ENCODE results near the gene GMDS. TPM values are rescaled to one million over a fixed set of nuclear protein-coding genes. Genes with fewer than 3 reads are reported as not detected.

GMDS gene
- total RNA-seq, 8 experiments from 2014 or later = 4.5 to 61.7 (median 6.9) TPM

GRCh38 chr6:1906609-1907008, 338.8 kb downstream of the GMDS start:
- ATAC-seq (replicated peaks in 6 of 8) = peak in 1 of 8 experiments; percentile 65
- H3K4me1 ChIP-seq (replicated peaks in 1 of 2) = peaks cover 24 to 32% of the 10 kb centered on the region in 2 donors
- in situ Hi-C loops (cut with MboI; ENCODE audit: low pct_unique_long_range_greater_than_20kb in 2 of 9, low sequenced_read_pairs in 9 of 9, unreplicated experiment in 9 of 9) = no loop called here
- H3K4me3 ChIP-seq = no peak overlapping the region
- WGBS, 10 experiments = 33 to 100% (median 60%) methylated on average over 1 to 5 of the region's 6 CpGs; no CpG with 5 or more reads in 2 of the 10 experiments
- no peak overlapping the region for H3K27ac ChIP-seq

GRCh38 chr6:1906014-1906413, 339.4 kb downstream of the GMDS start:
- WGBS, 10 experiments = 80 to 86% methylated on average over 1 of the region's 1 CpG; no CpG with 5 or more reads in 8 of the 10 experiments
- H3K4me3 ChIP-seq = no peak overlapping the region
- in situ Hi-C loops (cut with MboI; ENCODE audit: low pct_unique_long_range_greater_than_20kb in 2 of 9, low sequenced_read_pairs in 9 of 9, unreplicated experiment in 9 of 9) = no loop called here
- H3K4me1 ChIP-seq (replicated peaks in 1 of 2) = peaks cover 30 to 33% of the 10 kb centered on the region in 2 donors
- peak in 1 of 8 experiments; percentile 93 for ATAC-seq (replicated peaks in 6 of 8)
- no peak overlapping the region for H3K27ac ChIP-seq

DNA sequence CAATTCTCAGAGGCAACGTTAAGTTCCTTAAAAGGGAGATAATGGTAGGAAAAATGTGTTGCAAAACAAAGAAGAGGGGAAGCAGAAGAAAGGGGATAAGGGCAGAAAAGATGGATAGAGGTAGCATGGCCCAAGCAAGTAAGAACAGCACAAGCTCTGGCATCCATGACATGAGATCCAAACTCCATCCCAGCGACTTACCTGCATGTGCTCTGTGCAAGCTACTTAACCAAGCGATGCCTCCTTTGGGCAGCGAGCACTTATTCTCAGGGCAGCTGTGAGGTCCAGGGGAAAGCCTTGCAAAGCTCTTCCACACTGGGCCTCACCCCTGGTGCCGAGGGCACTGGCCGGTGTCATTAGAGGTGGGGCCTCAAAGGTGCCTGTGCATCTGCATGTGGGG, 340.5 kb downstream of the GMDS start:
- H3K4me1 ChIP-seq (replicated peaks in 1 of 2) = peaks cover 33 to 34% of the 10 kb centered on the region in 2 donors
- no peak for ATAC-seq (replicated peaks in 6 of 8)
- 17 to 92% (median 80%) methylated on average over 1 to 4 of the region's 6 CpGs; no CpG with 5 or more reads in 4 of the 10 experiments for WGBS, 10 experiments
- no peak overlapping the region for H3K27ac ChIP-seq
- H3K4me3 ChIP-seq = no peak overlapping the region
- in situ Hi-C loops (cut with MboI; ENCODE audit: low pct_unique_long_range_greater_than_20kb in 2 of 9, low sequenced_read_pairs in 9 of 9, unreplicated experiment in 9 of 9) = no loop called here

- peaks cover 33 to 34% of the 10 kb centered on the region in 2 donors for H3K4me1 ChIP-seq (replicated peaks in 1 of 2)
- peak in 5 of 8 experiments; percentile 19 to 57 (median 48) for ATAC-seq (replicated peaks in 6 of 8)
Measured at GRCh38 chr6:1904466-1904799, 341.0 kb downstream of the GMDS start.

DNA sequence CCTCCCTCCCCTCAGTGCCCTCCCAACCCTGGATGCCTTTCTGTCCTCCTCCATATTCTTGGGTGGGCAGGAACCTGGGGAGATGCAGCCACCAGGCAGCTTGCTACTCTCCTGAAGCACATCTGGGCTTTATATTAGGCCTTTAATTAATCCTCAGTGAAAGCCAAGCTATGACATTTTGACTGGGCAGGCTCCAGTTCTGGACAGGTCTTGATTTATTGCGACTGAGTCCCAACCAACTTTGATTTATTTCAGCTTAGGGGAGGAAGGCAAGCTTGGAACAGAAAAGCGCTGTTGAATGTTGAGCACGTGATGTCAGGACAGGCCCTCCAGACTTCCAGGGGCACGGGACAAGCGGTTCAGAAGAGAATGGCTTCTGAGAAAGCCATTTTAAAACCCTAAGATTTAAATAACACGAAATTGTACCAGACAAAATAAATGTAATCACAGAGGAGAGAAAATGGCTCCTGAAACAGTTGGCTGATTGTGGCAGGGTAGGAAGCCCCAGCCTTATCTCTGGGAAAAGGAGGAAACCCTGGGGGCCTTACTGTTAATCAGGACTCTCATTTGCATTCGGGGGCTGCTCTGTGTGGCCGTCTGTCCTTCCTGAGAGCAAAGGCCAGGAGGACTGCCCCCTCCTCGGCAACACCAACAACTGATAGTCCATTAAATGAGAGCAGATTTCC, 341.5 kb downstream of the GMDS start:
- H3K4me3 ChIP-seq = peak overlapping the region in 1 of 5 donors; percentile 9
- H3K4me1 ChIP-seq (replicated peaks in 1 of 2) = peaks cover 30 to 32% of the 10 kb centered on the region in 2 donors
- peak in 5 of 8 experiments; percentile 31 to 83 (median 65) for ATAC-seq (replicated peaks in 6 of 8)
- in situ Hi-C loops (cut with MboI; ENCODE audit: low pct_unique_long_range_greater_than_20kb in 2 of 9, low sequenced_read_pairs in 9 of 9, unreplicated experiment in 9 of 9) = no loop called here
- WGBS, 10 experiments = 10 to 83% (median 42%) methylated on average over 1 to 9 of the region's 9 CpGs; no CpG with 5 or more reads in 1 of the 10 experiments
- H3K27ac ChIP-seq = peak overlapping the region in 1 of 2 donors; percentile 56

More at GRCh38 chr6:1904466-1904799, 341.0 kb downstream of the GMDS start:
- in situ Hi-C loops (cut with MboI; ENCODE audit: low pct_unique_long_range_greater_than_20kb in 2 of 9, low sequenced_read_pairs in 9 of 9, unreplicated experiment in 9 of 9) = no loop called here
- 40 to 100% (median 59%) methylated on average over 1 to 7 of the region's 9 CpGs; no CpG with 5 or more reads in 4 of the 10 experiments for WGBS, 10 experiments
- Histone ChIP-seq H3K27ac (peak overlapping the region in 1 of 2 donors; percentile 56), H3K4me3 (peak overlapping the region in 1 of 5 donors; percentile 9)

- Histone ChIP-seq H3K4me1 (replicated peaks in 1 of 2) (peaks cover 27 to 30% of the 10 kb centered on the region in 2 donors), H3K4me3 (no peak overlapping the region), H3K27ac (no peak overlapping the region)
- in situ Hi-C loops (cut with MboI; ENCODE audit: low pct_unique_long_range_greater_than_20kb in 2 of 9, low sequenced_read_pairs in 9 of 9, unreplicated experiment in 9 of 9) = no loop called here
- ATAC-seq (replicated peaks in 6 of 8) = peak in 7 of 8 experiments; percentile 37 to 95 (median 73)
- 0 to 100% (median 18%) methylated on average over 1 of the region's 1 CpG; no CpG with 5 or more reads in 2 of the 10 experiments for WGBS, 10 experiments
Measured at GRCh38 chr6:1901556-1901955, 343.8 kb downstream of the GMDS start.

- peaks cover 7 to 11% of the 10 kb centered on the region in 2 donors for H3K4me1 ChIP-seq (replicated peaks in 1 of 2)
- ATAC-seq (replicated peaks in 6 of 8) = no peak
- in situ Hi-C loops (cut with MboI; ENCODE audit: low pct_unique_long_range_greater_than_20kb in 2 of 9, low sequenced_read_pairs in 9 of 9, unreplicated experiment in 9 of 9) = no loop called here
- H3K27ac ChIP-seq = no peak overlapping the region
- H3K4me3 ChIP-seq = no peak overlapping the region
- WGBS, 10 experiments = 60 to 100% (median 81%) methylated on average over 1 to 5 of the region's 5 CpGs; no CpG with 5 or more reads in 2 of the 10 experiments
Measured at GRCh38 chr6:1896897-1897296, 348.5 kb downstream of the GMDS start.

- no peak for ATAC-seq (replicated peaks in 6 of 8)
- no peak overlapping the region for H3K4me3 ChIP-seq
- H3K4me1 ChIP-seq (replicated peaks in 1 of 2) = no peaks in the 10 kb centered on the region
- no peak overlapping the region for H3K27ac ChIP-seq
- 67 to 100% (median 93%) methylated on average over 1 to 3 of the region's 3 CpGs; no CpG with 5 or more reads in 2 of the 10 experiments for WGBS, 10 experiments
- in situ Hi-C loops (cut with MboI; ENCODE audit: low pct_unique_long_range_greater_than_20kb in 2 of 9, low sequenced_read_pairs in 9 of 9, unreplicated experiment in 9 of 9) = no loop called here
Measured at GRCh38 chr6:1895721-1896120, 349.7 kb downstream of the GMDS start.

- no peak overlapping the region for H3K27ac ChIP-seq
- no peak overlapping the region for H3K4me3 ChIP-seq
- H3K4me1 ChIP-seq (replicated peaks in 1 of 2) = no peaks in the 10 kb centered on the region
- 77 to 100% (median 96%) methylated on average over 1 to 6 of the region's 6 CpGs for WGBS, 10 experiments
- in situ Hi-C loops (cut with MboI; ENCODE audit: low pct_unique_long_range_greater_than_20kb in 2 of 9, low sequenced_read_pairs in 9 of 9, unreplicated experiment in 9 of 9) = no loop called here
- no peak for ATAC-seq (replicated peaks in 6 of 8)
Measured at GRCh38 chr6:1894954-1895353, 350.5 kb downstream of the GMDS start.

- WGBS, 10 experiments = 47 to 100% (median 69%) methylated on average over 1 to 10 of the region's 11 CpGs
- in situ Hi-C loops (cut with MboI; ENCODE audit: low pct_unique_long_range_greater_than_20kb in 2 of 9, low sequenced_read_pairs in 9 of 9, unreplicated experiment in 9 of 9) = no loop called here
- Histone ChIP-seq H3K4me1 (replicated peaks in 1 of 2) (no peaks in the 10 kb centered on the region), H3K4me3 (no peak overlapping the region), H3K27ac (no peak overlapping the region)
- no peak for ATAC-seq (replicated peaks in 6 of 8)
Measured at GRCh38 chr6:1893470-1894130, 351.8 kb downstream of the GMDS start.

- in situ Hi-C loops (cut with MboI; ENCODE audit: low pct_unique_long_range_greater_than_20kb in 2 of 9, low sequenced_read_pairs in 9 of 9, unreplicated experiment in 9 of 9) = no loop called here
- WGBS, 10 experiments = 60 to 100% (median 97%) methylated on average over 1 to 5 of the region's 6 CpGs; no CpG with 5 or more reads in 1 of the 10 experiments
- Histone ChIP-seq H3K4me1 (replicated peaks in 1 of 2) (no peaks in the 10 kb centered on the region), H3K4me3 (no peak overlapping the region), H3K27ac (no peak overlapping the region)
- no peak for ATAC-seq (replicated peaks in 6 of 8)
Measured at GRCh38 chr6:1892716-1893115, 352.7 kb downstream of the GMDS start.

DNA sequence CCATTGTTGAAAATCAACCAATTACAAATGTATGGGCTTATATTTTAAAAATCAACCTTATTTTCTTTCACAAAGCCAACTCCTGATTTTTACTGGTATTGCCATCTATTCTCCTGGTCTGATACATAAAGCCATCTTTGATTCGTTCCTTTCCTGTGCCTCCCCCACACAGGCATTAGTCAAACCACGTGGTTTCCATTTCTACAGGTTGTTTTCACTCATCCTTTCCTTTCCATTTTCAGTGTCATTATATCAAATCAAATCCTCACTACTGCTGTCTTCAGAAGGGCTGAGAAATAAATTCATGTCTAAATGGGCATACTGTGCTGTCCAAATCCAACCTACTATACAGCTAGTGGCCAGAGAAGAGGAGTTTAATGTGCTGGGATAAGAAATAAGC, 354.4 kb downstream of the GMDS start:
- H3K4me1 ChIP-seq (replicated peaks in 1 of 2) = peaks cover 0 to 1% of the 10 kb centered on the region in 2 donors
- WGBS, 10 experiments = 48 to 100% (median 84%) methylated on average over 1 to 2 of the region's 2 CpGs
- no peak overlapping the region for H3K4me3 ChIP-seq
- in situ Hi-C loops (cut with MboI; ENCODE audit: low pct_unique_long_range_greater_than_20kb in 2 of 9, low sequenced_read_pairs in 9 of 9, unreplicated experiment in 9 of 9) = no loop called here
- H3K27ac ChIP-seq = no peak overlapping the region
- no peak for ATAC-seq (replicated peaks in 6 of 8)

DNA sequence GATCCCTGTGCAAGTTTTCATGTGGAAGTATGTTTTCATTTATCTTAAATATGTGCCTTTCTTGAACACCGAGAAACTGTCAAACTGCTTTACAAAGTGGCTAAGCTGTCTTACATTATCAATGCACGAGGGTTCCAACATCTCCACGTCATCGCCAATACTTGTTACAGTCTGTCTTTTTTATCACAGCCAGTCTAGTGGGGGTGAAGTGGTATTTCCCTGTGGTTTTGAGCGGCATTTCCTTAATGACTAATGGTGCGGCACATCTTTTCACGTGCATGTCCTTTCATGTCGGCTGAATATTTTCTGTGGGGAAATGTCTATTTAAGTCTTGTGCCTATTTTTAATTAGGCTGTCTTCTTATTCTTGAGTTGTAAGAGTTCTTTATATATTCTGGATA, 355.3 kb downstream of the GMDS start:
- in situ Hi-C loops (cut with MboI; ENCODE audit: low pct_unique_long_range_greater_than_20kb in 2 of 9, low sequenced_read_pairs in 9 of 9, unreplicated experiment in 9 of 9) = no loop called here
- no peak overlapping the region for H3K4me3 ChIP-seq
- H3K4me1 ChIP-seq (replicated peaks in 1 of 2) = peaks cover 6 to 9% of the 10 kb centered on the region in 2 donors
- no peak overlapping the region for H3K27ac ChIP-seq
- ATAC-seq (replicated peaks in 6 of 8) = no peak
- 82 to 100% (median 97%) methylated on average over 1 to 8 of the region's 8 CpGs for WGBS, 10 experiments

Data from motor neuron (in vitro differentiated cells).